Activated CD8-positive, alpha-beta memory T cell treated with anti-CD3 and anti-CD28 coated beads, Interleukin-2, amount 50 U/mL, for 1 hour (primary cell): ENCODE data around the gene DMD.

ENCODE experiments used
- DNase-seq: peaks from one replicate; pipeline ENCODE4 v3.0.0-alpha.2; 2020; ENCODE audit errors: extremely low read depth

The DMD gene

GRCh38 chrX:31858915-31859314, 1352.4 kb downstream of the DMD start:
- no peak for DNase-seq

- DNase-seq, result no peak
These were observed 1356.6 kb downstream of the DMD start for GRCh38 chrX:31854716-31855115.

GRCh38 chrX:31851761-31852160, 1359.6 kb downstream of the DMD start:
- no peak for DNase-seq

- no peak for DNase-seq
These were observed 1363.6 kb downstream of the DMD start for GRCh38 chrX:31847773-31848172.

GRCh38 chrX:31845003-31845402, 1366.3 kb downstream of the DMD start:
- no peak for DNase-seq

- no peak for DNase-seq
These were observed 1372.7 kb downstream of the DMD start for GRCh38 chrX:31838617-31839016.

- DNase-seq, result no peak
These were observed 1373.8 kb downstream of the DMD start for GRCh38 chrX:31837445-31838049.

GRCh38 chrX:31836479-31836878, 1374.9 kb downstream of the DMD start:
- no peak for DNase-seq

GRCh38 chrX:31832263-31832662, 1379.1 kb downstream of the DMD start:
- no peak for DNase-seq

- DNase-seq, result no peak
These were observed 1390.7 kb downstream of the DMD start for GRCh38 chrX:31820430-31821210.

GRCh38 chrX:31819455-31819854, 1391.9 kb downstream of the DMD start:
- DNase-seq, result no peak

GRCh38 chrX:31811106-31811505, 1400.2 kb downstream of the DMD start:
- DNase-seq, result no peak

- DNase-seq, result no peak
These were observed 1403.0 kb downstream of the DMD start for GRCh38 chrX:31808357-31808756.

- no peak for DNase-seq
These were observed 1404.2 kb downstream of the DMD start for GRCh38 chrX:31807165-31807564.

GRCh38 chrX:31805781-31806180, 1405.6 kb downstream of the DMD start:
- DNase-seq, result no peak

- DNase-seq, result no peak
These were observed 1411.1 kb downstream of the DMD start for GRCh38 chrX:31800219-31800618.

GRCh38 chrX:31796624-31797023, 1414.7 kb downstream of the DMD start:
- DNase-seq, result no peak

- no peak for DNase-seq
These were observed 1463.9 kb downstream of the DMD start for GRCh38 chrX:31747411-31747810.

GRCh38 chrX:31743004-31743403, 1468.3 kb downstream of the DMD start:
- DNase-seq, result no peak

- DNase-seq, result no peak
These were observed 1493.9 kb downstream of the DMD start for GRCh38 chrX:31717474-31717873.

- no peak for DNase-seq
These were observed 1495.7 kb downstream of the DMD start for GRCh38 chrX:31715675-31716074.

- no peak for DNase-seq
These were observed 1496.6 kb downstream of the DMD start for GRCh38 chrX:31714797-31715196.

- DNase-seq, result no peak
These were observed 1498.2 kb downstream of the DMD start for GRCh38 chrX:31713120-31713519.

GRCh38 chrX:31711166-31711565, 1500.2 kb downstream of the DMD start:
- DNase-seq, result no peak
